DND-41 (cell line): ENCODE data around the gene BEND6.

ENCODE experiments used
- ATAC-seq: fragments of 200-7000 bp; cut with Tn5 transposase; 3 replicates; pipeline ENCODE4 v1.9.1; 2021; ENCODE audit warnings: low read depth; ENCODE audit not compliant: insufficient read depth
- DNase-seq: peaks from one replicate; pipeline ENCODE4 v3.0.0-alpha.2; 2020
- H2AFZ ChIP-seq: 2 replicates; pipeline ENCODE4 v1.6.0; 2012; ENCODE audit warnings: low read depth, low read length
- H3K27ac ChIP-seq: 2 replicates; pipeline ENCODE4 v1.5.1; 2012; ENCODE audit warnings: low read length, inconsistent platforms
- H3K27me3 ChIP-seq: fragments of 200-600 bp; sonication (generic); 2 replicates; pipeline ENCODE4 v1.6.0; 2012; ENCODE audit warnings: low read length, mild to moderate bottlenecking, inconsistent platforms; ENCODE audit not compliant: insufficient read depth, poor library complexity
- H3K36me3 ChIP-seq: 2 replicates; pipeline ENCODE4 v1.5.1; 2012; ENCODE audit warnings: low read length, inconsistent platforms; ENCODE audit not compliant: insufficient read depth
- H3K4me1 ChIP-seq: 2 replicates; pipeline ENCODE4 v1.5.1; 2012; ENCODE audit warnings: mild to moderate bottlenecking, low read length; ENCODE audit not compliant: insufficient read depth
- H3K4me2 ChIP-seq: 2 replicates; pipeline ENCODE4 v1.6.0; 2012; ENCODE audit warnings: mild to moderate bottlenecking, moderate library complexity, low read length, inconsistent platforms; ENCODE audit not compliant: insufficient read depth
- H3K4me3 ChIP-seq, 2 experiments: fragments of 200-600 bp in 1 of 2; shearing (Covaris generic) in 1 of 2; 2 replicates each; pipeline ENCODE4 v1.5.1; 2012 to 2016; ENCODE audit warnings: inconsistent platforms in 2 of 2, low read length in 2 of 2, mild to moderate bottlenecking in 2 of 2, low read depth in 1 of 2, moderate library complexity in 1 of 2
- H3K79me2 ChIP-seq: 2 replicates; pipeline ENCODE4 v1.6.0; 2012; ENCODE audit warnings: low read length, inconsistent platforms; ENCODE audit not compliant: insufficient read depth
- H3K9ac ChIP-seq: 2 replicates; pipeline ENCODE4 v1.6.0; 2012; ENCODE audit warnings: low read depth, mild to moderate bottlenecking, inconsistent platforms, low read length, moderate library complexity
- H3K9me3 ChIP-seq: 2 replicates; pipeline ENCODE4 v1.5.1; 2012; ENCODE audit warnings: low read length, moderate library complexity, mild to moderate bottlenecking, inconsistent platforms; ENCODE audit not compliant: insufficient read depth, severe bottlenecking
- H4K20me1 ChIP-seq: 2 replicates; pipeline ENCODE4 v1.6.0; 2012; ENCODE audit warnings: low read length; ENCODE audit not compliant: insufficient read depth
- CTCF ChIP-seq: IDR thresholded peaks from 2 replicates; pipeline ENCODE4 v1.5.1; 2012; ENCODE audit warnings: borderline replicate concordance, low read length, moderate library complexity, mild to moderate bottlenecking; ENCODE audit not compliant: poor library complexity, severe bottlenecking; ENCODE audit errors: extremely low read depth
- EZH2 ChIP-seq: IDR thresholded peaks from 3 replicates; pipeline ENCODE4 v1.6.1; 2012; ENCODE audit warnings: borderline replicate concordance, low read depth, mild to moderate bottlenecking, moderate library complexity, low read length, inconsistent platforms; ENCODE audit not compliant: severe bottlenecking

BEND6 gene

DNA sequence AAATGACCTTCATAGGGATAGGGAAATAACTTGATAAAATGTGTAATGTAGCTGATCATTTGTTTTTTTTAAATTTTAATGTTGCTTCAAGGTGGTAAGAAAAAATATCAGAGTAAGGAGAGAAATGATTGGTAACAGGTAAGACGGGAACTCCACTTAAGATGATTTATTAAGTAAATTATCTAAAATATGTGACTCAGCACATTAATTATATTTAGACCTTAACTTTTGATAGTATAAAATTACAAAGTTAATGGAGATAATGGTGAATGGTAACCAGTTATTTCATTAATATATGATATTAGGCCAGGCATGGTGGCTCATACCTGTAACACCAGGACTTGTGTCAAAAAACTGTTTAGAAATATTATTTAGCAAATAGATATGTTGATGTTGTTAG is 10.2 kb downstream of the BEND6 start:
- no peak overlapping the region for H3K9ac ChIP-seq
- H3K79me2 ChIP-seq, result no peaks in the 10 kb centered on the region
- no peak for TF ChIP-seq EZH2
- TF ChIP-seq CTCF, result no peak
- no peaks in the 10 kb centered on the region for H3K36me3 ChIP-seq
- DNase-seq (no peak), ATAC-seq (no peak)
- no peaks in the 10 kb centered on the region for H3K9me3 ChIP-seq
- H3K4me2 ChIP-seq, result no peak overlapping the region
- no peak overlapping the region for H3K4me3 ChIP-seq
- H4K20me1 ChIP-seq, result no peaks in the 10 kb centered on the region
- H3K27me3 ChIP-seq, result no peaks in the 10 kb centered on the region
- no peaks in the 10 kb centered on the region for H3K4me1 ChIP-seq
- H3K27ac ChIP-seq, result no peak overlapping the region
- no peak overlapping the region for H2AFZ ChIP-seq

GRCh38 chr6:56970849-56971248 is 15.9 kb downstream of the BEND6 start:
- H3K36me3 ChIP-seq, result no peaks in the 10 kb centered on the region
- H3K9me3 ChIP-seq, result no peaks in the 10 kb centered on the region
- H3K27ac ChIP-seq, result no peak overlapping the region
- H3K4me1 ChIP-seq, result no peaks in the 10 kb centered on the region
- TF ChIP-seq EZH2 (no peak), CTCF (no peak)
- H3K27me3 ChIP-seq, result no peaks in the 10 kb centered on the region
- no peaks in the 10 kb centered on the region for H4K20me1 ChIP-seq
- no peak overlapping the region for H3K4me2 ChIP-seq
- ATAC-seq, result no peak
- H2AFZ ChIP-seq, result no peak overlapping the region
- DNase-seq, result no peak
- H3K4me3 ChIP-seq, result no peak overlapping the region
- H3K79me2 ChIP-seq, result no peaks in the 10 kb centered on the region
- H3K9ac ChIP-seq, result no peak overlapping the region

GRCh38 chr6:56977192-56977591 is 22.3 kb downstream of the BEND6 start:
- Histone ChIP-seq H2AFZ (no peak overlapping the region), H3K27ac (no peak overlapping the region), H3K4me1 (no peaks in the 10 kb centered on the region), H4K20me1 (no peaks in the 10 kb centered on the region), H3K9me3 (no peaks in the 10 kb centered on the region), H3K4me2 (no peak overlapping the region), H3K79me2 (no peaks in the 10 kb centered on the region), H3K9ac (no peak overlapping the region), H3K36me3 (no peaks in the 10 kb centered on the region), H3K4me3 (no peak overlapping the region), H3K27me3 (no peaks in the 10 kb centered on the region)
- no peak for DNase-seq
- TF ChIP-seq EZH2 (no peak), CTCF (no peak)
- no peak for ATAC-seq

DNA sequence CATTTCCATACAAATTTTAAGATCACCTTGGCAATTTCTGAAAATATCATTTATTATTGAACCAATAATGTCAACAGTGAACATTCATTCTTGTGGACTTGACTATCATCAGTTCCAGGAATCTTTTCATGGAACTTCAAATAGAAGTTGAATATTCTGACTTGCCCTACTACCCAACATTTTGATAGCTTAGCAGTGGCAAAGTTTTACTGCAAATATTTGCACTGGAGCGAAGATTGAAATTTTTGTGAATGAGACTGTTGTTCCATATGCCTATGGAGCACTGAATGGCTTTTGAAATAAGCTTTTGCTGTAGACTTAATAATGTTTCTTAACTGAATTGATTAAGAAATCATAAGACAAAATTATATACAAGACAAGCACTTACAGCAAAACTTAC is 23.6 kb downstream of the BEND6 start:
- ATAC-seq (no peak), DNase-seq (no peak)
- no peak overlapping the region for H3K27ac ChIP-seq
- no peak overlapping the region for H3K9ac ChIP-seq
- H3K4me1 ChIP-seq, result no peaks in the 10 kb centered on the region
- no peak for TF ChIP-seq EZH2
- TF ChIP-seq CTCF, result no peak
- H3K36me3 ChIP-seq, result no peaks in the 10 kb centered on the region
- H3K4me3 ChIP-seq, result no peak overlapping the region
- H3K4me2 ChIP-seq, result no peak overlapping the region
- no peaks in the 10 kb centered on the region for H3K27me3 ChIP-seq
- H3K79me2 ChIP-seq, result no peaks in the 10 kb centered on the region
- H4K20me1 ChIP-seq, result no peaks in the 10 kb centered on the region
- H3K9me3 ChIP-seq, result no peaks in the 10 kb centered on the region
- H2AFZ ChIP-seq, result no peak overlapping the region
